ENCODE results near the gene SLC8A3. TPM values are rescaled to one million over a fixed set of nuclear protein-coding genes. Genes with fewer than 3 reads are reported as not detected.

The SLC8A3 gene
- total RNA-seq, 1 donor, result not detected

DNA sequence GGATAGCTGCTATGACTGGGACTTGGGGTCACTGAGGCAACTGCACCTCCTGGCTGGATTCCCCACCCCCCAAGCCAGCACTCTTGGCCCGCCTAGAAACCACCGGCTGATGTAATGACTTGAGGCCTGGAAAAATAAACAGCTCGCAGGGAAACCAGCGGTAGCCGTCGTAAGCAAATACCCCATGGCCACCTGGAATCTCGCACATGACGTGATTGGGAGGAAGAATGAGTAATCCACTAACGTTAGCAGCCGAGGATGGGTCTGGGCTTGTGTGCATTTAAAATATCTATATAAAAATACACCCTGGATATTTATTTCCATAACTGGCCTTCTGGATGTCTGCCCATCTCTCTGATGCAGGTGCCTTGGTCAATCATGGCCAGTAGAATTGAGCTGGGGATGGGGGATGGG, 189.5 kb downstream of the SLC8A3 start:
- peak; percentile 18 for DNase-seq (ENCODE audit: low read depth)
- TF ChIP-seq, protein P1, sequence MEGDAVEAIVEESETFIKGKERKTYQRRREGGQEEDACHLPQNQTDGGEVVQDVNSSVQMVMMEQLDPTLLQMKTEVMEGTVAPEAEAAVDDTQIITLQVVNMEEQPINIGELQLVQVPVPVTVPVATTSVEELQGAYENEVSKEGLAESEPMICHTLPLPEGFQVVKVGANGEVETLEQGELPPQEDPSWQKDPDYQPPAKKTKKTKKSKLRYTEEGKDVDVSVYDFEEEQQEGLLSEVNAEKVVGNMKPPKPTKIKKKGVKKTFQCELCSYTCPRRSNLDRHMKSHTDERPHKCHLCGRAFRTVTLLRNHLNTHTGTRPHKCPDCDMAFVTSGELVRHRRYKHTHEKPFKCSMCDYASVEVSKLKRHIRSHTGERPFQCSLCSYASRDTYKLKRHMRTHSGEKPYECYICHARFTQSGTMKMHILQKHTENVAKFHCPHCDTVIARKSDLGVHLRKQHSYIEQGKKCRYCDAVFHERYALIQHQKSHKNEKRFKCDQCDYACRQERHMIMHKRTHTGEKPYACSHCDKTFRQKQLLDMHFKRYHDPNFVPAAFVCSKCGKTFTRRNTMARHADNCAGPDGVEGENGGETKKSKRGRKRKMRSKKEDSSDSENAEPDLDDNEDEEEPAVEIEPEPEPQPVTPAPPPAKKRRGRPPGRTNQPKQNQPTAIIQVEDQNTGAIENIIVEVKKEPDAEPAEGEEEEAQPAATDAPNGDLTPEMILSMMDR (IDR thresholded peaks at IDR 0.05; ENCODE audit: insufficient read depth, low read depth, low read length), result no peak
- no peak overlapping the region for H3K4me3 ChIP-seq (ENCODE audit: low read depth, low read length)

DNA sequence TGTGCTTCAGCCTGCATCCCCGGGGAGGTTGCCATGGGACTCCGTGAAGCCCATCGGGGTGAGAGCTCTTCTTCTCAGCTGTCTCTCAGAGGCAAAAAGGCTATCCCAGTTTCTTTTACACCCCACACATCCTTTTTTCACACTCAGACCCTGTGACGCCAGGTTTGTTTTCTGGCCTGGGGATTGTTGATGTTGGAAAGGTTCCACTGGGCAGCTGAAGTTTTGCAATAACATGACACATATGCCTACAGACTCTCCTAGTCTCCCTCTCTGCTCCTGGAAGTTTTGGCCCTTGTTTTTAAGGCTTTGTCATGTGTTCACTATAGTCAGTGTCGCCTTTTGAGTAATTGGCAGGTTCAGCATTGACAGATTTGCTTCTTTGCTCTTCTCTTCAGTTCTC, 190.9 kb downstream of the SLC8A3 start:
- no peak overlapping the region for H3K4me3 ChIP-seq (ENCODE audit: low read depth, low read length)
- TF ChIP-seq, protein P1 (IDR thresholded peaks at IDR 0.05; ENCODE audit: insufficient read depth, low read depth, low read length), result no peak
- DNase-seq (ENCODE audit: low read depth), result peak; percentile 34

DNA sequence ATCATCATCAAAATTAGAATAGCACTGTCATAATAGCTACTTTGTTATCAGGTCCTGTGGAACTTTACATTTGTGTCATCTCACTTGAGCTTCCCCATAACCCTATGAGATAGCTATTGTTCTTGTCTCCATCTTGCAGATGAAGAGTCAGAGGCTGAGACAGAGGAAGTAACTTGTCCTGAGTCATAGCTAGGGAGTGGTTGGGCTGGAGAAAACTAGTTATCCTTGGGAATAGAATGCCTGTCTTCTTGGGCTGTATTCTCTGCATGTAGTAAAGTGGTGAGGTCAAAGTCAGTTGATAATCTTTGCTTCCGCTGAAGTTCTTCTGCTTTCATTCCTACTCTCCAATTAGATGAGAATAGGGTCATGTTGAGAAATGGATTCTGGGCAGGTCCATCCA, 192.5 kb downstream of the SLC8A3 start:
- TF ChIP-seq, protein P1 (IDR thresholded peaks at IDR 0.05; ENCODE audit: insufficient read depth, low read depth, low read length), result no peak
- no peak overlapping the region for H3K4me3 ChIP-seq (ENCODE audit: low read depth, low read length)
- DNase-seq (ENCODE audit: low read depth), result no peak

Other genes starting within 250 kb of the SLC8A3 start
- 32.2 and 45.8 TPM in 2 replicates for gene COX16, start 170.7 kb upstream of the SLC8A3 start, total RNA-seq
- gene SYNJ2BP, start 228.1 kb upstream of the SLC8A3 start, total RNA-seq, result 20.6 and 20.7 TPM in 2 replicates

All from fibroblast of villous mesenchyme (primary cell).